NOMO-1 (cell line): ENCODE results near the gene KIF7.

ENCODE experiments used
- DNase-seq, 2 experiments: peaks; one replicate each; lab custom pipeline; 2025; ENCODE audit not compliant: unreplicated experiment in 2 of 2; lab: John Stamatoyannopoulos, UW

KIF7 gene

GRCh38 chr15:89671687-89672086, 16.4 kb upstream of the KIF7 start:
- DNase-seq, result no peak

GRCh38 chr15:89670971-89671560, 15.8 kb upstream of the KIF7 start:
- no peak for DNase-seq

- DNase-seq, result no peak
Measured at GRCh38 chr15:89669941-89670340, 14.7 kb upstream of the KIF7 start.

GRCh38 chr15:89669309-89669865, 14.1 kb upstream of the KIF7 start:
- no peak for DNase-seq

GRCh38 chr15:89668171-89668570, 12.9 kb upstream of the KIF7 start:
- DNase-seq, result no peak

- DNase-seq, result no peak
Measured at GRCh38 chr15:89667706-89667960, 12.4 kb upstream of the KIF7 start.

- no peak for DNase-seq
Measured at GRCh38 chr15:89666858-89667705, 11.8 kb upstream of the KIF7 start.

GRCh38 chr15:89666184-89666857, 11.1 kb upstream of the KIF7 start:
- no peak for DNase-seq

GRCh38 chr15:89665449-89666181, 10.3 kb upstream of the KIF7 start:
- DNase-seq, result peak; percentile 9 to 43

- DNase-seq, result no peak
Measured at GRCh38 chr15:89664441-89665350, 9.4 kb upstream of the KIF7 start.

GRCh38 chr15:89662893-89663626, 7.8 kb upstream of the KIF7 start:
- no peak for DNase-seq

GRCh38 chr15:89660556-89660955, 5.3 kb upstream of the KIF7 start:
- DNase-seq, result no peak

- DNase-seq, result no peak
Measured at GRCh38 chr15:89659295-89659694, 4.0 kb upstream of the KIF7 start.

GRCh38 chr15:89657686-89658200, 2.5 kb upstream of the KIF7 start:
- no peak for DNase-seq

- no peak for DNase-seq
Measured at GRCh38 chr15:89656116-89656815, 999 bp upstream of the KIF7 start.

GRCh38 chr15:89654301-89654761, 936 bp downstream of the KIF7 start:
- DNase-seq, result no peak

- no peak for DNase-seq
Measured at GRCh38 chr15:89653578-89653977, 1.7 kb downstream of the KIF7 start.

- no peak for DNase-seq
Measured at GRCh38 chr15:89652666-89653065, 2.6 kb downstream of the KIF7 start.
